ENCODE measurements around the gene LATS2. TPM values are rescaled to one million over a fixed set of nuclear protein-coding genes. Genes with fewer than 3 reads are reported as not detected.

Gene LATS2
- total and polyA plus RNA-seq, 12 donors: 9.7 to 46.1 (median 25.2) TPM

DNA sequence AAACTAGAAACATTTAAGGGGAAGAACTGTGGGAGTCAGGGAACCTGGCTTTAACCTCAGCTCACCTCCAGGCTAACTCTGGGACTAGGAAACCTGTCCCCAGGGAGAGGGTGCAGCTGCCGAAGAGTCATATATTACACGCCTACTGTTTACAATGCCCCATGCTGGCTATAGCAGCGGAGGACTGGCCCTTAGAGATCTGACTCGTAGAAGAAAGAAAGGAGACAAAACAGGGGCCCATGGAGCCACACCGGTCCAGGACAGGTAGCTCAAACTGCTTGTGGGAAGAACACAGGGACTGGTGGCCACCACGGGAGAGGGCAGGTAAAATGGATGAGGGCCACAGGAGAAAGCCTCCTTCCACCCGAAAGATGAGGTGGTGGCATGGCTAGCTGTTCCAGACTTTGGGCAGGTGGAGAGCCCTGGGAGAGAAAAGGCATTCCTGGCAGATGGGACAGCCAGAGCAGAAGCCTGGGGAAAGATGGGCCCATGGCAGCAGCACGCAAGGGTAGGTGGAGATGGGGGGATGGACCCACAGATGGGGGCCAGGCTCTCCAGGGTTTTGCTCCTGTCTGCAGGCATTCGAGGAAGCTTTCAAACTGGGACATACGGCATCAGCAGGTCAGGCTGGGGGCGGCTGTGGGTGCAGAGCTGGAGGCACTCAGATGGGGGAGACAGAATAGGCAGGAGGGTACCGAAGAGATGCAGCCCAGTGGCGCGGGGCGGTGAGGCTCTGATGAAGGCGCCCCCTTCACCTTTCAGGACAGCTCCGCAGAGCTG, 69.5 kb downstream of the LATS2 start:
- peaks cover 0 to 30% (median 16%) of the 10 kb centered on the region in 9 donors for H3K4me1 ChIP-seq
- H3K9me3 ChIP-seq: no peaks in the 10 kb centered on the region
- H3K27ac ChIP-seq: no peak overlapping the region
- 89 to 90% methylated on average over 17 of the region's 17 CpGs for WGBS, 2 donors
- intact Hi-C loops (cut with DNase I): loop anchor here in 2 of 10 donors (10.0 kb wide), 2 partner anchors 63 to 73 kb away; partner anchors contain the start of gene LATS2 (in 1 of the 2)
- ATAC-seq: no peak
- peaks cover 4 to 69% (median 41%) of the 10 kb centered on the region in 9 donors for H3K36me3 ChIP-seq
- no peaks in the 10 kb centered on the region for H3K27me3 ChIP-seq
- DNase-seq: no peak
- no peak for TF ChIP-seq CTCF (IDR thresholded peaks at IDR 0.05)
- no peak overlapping the region for H3K4me3 ChIP-seq

GRCh38 chr13:20990910-20991525, 70.4 kb downstream of the LATS2 start:
- Histone ChIP-seq H3K36me3 (peaks cover 4 to 78% (median 46%) of the 10 kb centered on the region in 9 donors), H3K4me1 (peaks cover 0 to 24% (median 11%) of the 10 kb centered on the region in 9 donors), H3K4me3 (no peak overlapping the region), H3K27me3 (no peaks in the 10 kb centered on the region), H3K27ac (peak overlapping the region in 1 of 10 donors; percentile 39), H3K9me3 (no peaks in the 10 kb centered on the region)
- intact Hi-C loops (cut with DNase I): loop anchor here in 2 of 10 donors (10.0 kb wide), 2 partner anchors 64 to 74 kb away; partner anchors contain the start of gene LATS2 (in 1 of the 2)
- DNase-seq: no peak
- no peak for TF ChIP-seq CTCF (IDR thresholded peaks at IDR 0.05)
- 90 to 91% methylated on average over 14 of the region's 14 CpGs for WGBS, 2 donors
- peak in 4 of 8 donors; percentile 19 to 34 (median 30) for ATAC-seq

DNA sequence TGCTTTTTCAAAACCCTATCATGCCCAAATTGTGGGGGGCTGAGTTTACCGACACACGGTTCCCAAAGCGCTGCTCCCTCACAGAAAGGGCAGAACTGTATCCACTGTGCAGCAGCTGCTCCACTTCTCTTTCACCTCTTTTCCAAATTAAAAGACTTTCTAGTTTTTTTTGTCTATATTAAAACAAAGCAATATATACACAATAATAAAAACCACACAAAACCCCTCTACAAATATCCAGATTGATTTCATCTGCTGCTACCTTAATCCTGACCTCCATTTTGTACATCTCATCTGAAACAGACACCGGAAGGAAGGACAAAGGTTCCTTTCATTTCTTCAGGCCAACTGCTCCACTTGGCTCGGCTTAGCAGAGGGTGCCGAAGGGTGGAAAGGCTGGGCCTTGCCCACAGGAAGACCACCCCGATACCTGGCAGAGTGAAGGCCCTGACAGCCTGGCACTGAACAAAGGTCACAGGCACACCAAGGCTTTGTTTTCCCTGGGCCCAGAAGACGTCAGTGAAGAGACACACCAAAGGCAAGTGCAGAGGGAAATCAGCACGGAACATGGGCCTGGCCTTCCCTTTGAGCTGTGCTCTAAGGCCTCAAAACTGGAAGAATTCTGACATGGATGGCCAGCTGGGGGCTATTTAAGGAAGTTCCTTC, 71.6 kb downstream of the LATS2 start:
- ATAC-seq: peak in 1 of 8 donors; percentile 17
- Histone ChIP-seq H3K9me3 (no peaks in the 10 kb centered on the region), H3K36me3 (peaks cover 4 to 88% (median 50%) of the 10 kb centered on the region in 9 donors), H3K4me3 (no peak overlapping the region), H3K4me1 (peaks cover 0 to 16% (median 8%) of the 10 kb centered on the region in 9 donors), H3K27ac (peak overlapping the region in 6 of 10 donors; percentile 39 to 57 (median 48)), H3K27me3 (no peaks in the 10 kb centered on the region)
- DNase-seq: no peak
- intact Hi-C loops (cut with DNase I): loop anchor here in 3 of 10 donors (10.0 kb wide), 2 partner anchors 65 to 75 kb away; partner anchors contain the start of gene LATS2 (in 1 of the 3)
- 71 to 76% methylated on average over 9 of the region's 9 CpGs for WGBS, 2 donors
- TF ChIP-seq CTCF (IDR thresholded peaks at IDR 0.05): no peak
